Breast epithelium (tissue), 4 donors: ENCODE data around the gene SDHC. TPM values are rescaled to one million over a fixed set of nuclear protein-coding genes. Genes with fewer than 3 reads are reported as not detected.

Experiments used
- DNase-seq, 2 donors: peaks; one replicate each; pipeline ENCODE4 v3.0.0-alpha.2; 2019; ENCODE audit warnings: low spot score in 2 of 2
- H3K27ac ChIP-seq, 2 donors: fragments of 200-600 bp; sonication (generic) in 1 of 2; one replicate each; pipeline ENCODE4 v1.5.1; 2016 to 2019; ENCODE audit warnings: mild to moderate bottlenecking in 1 of 2
- H3K27me3 ChIP-seq, 2 donors: fragments of 200-600 bp; sonication (generic) in 1 of 2; one replicate each; pipeline versions ENCODE4 v1.5.1 to v1.6.0; 2017 to 2019; ENCODE audit warnings: control low read depth in 1 of 2, mild to moderate bottlenecking in 1 of 2
- H3K36me3 ChIP-seq: fragments of 200-600 bp; one replicate; pipeline ENCODE4 v1.5.1; 2019
- H3K4me1 ChIP-seq, 2 donors: fragments of 200-600 bp; sonication (generic); one replicate each; pipeline ENCODE4 v1.5.1; 2016 to 2019; ENCODE audit warnings: control low read depth in 1 of 2
- H3K4me3 ChIP-seq, 3 donors: fragments of 200-600 bp; sonication (generic); 1 replicate in 2 of 3; 2 replicates in 1 of 3; pipeline ENCODE4 v1.5.1; 2016 to 2019; ENCODE audit warnings: mild to moderate bottlenecking in 3 of 3, moderate library complexity in 2 of 3
- H3K9me3 ChIP-seq, 2 donors: fragments of 200-600 bp; sonication (generic) in 1 of 2; one replicate each; pipeline ENCODE4 v1.5.1; 2016 to 2019; ENCODE audit warnings: control low read depth in 1 of 2
- POLR2A ChIP-seq: fragments of 450-650 bp; IDR thresholded peaks from one replicate; pipeline ENCODE4 v1.6.1; 2016; ENCODE audit warnings: antibody characterized with exemption, mild to moderate bottlenecking, moderate library complexity
- POLR2AphosphoS5 ChIP-seq, 3 donors: sonication (generic); formaldehyde crosslinking; IDR thresholded peaks; one replicate each; pipeline ENCODE4 v1.6.1; 2017; ENCODE audit warnings: antibody characterized with exemption in 3 of 3
- intact Hi-C: fragments of 100-400 bp; cut with DNase I; formaldehyde crosslinking; loops from one replicate; pipeline ENCODE4 v1.15.1; 2023; ENCODE audit warnings: low total_unique reads
- total RNA-seq, 3 donors: library from RNA; depleted of rRNA; stranded (reverse); fragments of >200 nt; gene quantifications; one replicate each; pipeline ENCODE4 v1.1.0, GENCODE V29; 2016
- TF ChIP-seq, protein P1 (sequence below), 3 donors: fragments of 450-650 bp; IDR thresholded peaks; one replicate each; pipeline ENCODE4 v1.5.1; 2016 to 2017; ENCODE audit warnings: antibody characterized with exemption in 3 of 3, mild to moderate bottlenecking in 3 of 3, moderate library complexity in 3 of 3

Gene SDHC, protein sequence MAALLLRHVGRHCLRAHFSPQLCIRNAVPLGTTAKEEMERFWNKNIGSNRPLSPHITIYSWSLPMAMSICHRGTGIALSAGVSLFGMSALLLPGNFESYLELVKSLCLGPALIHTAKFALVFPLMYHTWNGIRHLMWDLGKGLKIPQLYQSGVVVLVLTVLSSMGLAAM
- total RNA-seq = 10 to 100 TPM; 18.0 to 42.4 (median 23.9) TPM

DNA sequence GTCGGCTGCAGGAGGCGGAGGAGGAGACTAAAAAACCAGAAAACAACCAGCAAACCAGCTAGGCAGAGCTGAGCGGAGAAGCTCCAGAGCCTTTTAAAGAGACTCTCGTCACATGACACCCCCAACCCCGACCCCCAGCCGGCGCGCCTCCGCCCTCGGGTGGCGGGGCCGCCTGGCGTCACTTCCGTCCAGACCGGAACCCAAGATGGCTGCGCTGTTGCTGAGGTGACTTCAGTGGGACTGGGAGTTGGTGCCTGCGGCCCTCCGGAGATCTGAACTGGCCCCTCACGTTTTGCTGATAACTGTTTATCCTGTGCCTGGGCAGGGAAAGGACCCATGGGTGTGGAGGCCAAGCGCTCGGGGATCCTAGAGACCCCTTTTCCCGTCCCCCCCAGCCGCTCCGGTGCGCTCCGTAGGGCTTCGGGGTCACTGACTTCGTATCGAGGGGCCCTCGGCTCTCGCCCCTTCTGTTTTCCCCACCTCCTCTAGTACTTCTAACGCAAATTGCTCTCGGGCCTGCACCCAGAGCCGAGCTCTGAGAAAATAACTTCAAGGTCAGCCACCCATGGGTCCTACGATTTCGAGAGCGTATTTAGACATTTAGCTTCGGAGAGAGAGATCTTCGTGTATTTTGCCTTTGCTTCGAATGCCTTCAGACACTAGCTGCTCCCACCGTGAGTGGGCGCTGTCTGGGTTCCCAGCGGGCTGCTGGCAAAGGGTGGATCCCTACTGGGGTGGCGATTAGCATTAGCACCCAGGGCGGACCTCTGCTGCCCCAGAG, at the start of gene SDHC:
SDHC (plus strand) TSS at position 181 of the 781 bp plus-strand sequence; CDS start at position 206, 25 bp downstream.
- H3K36me3 ChIP-seq = no peaks in the 10 kb centered on the region
- TF ChIP-seq POLR2AphosphoS5 (IDR thresholded peaks at IDR 0.05) = peak; percentile 87 to 96 (median 90)
- TF ChIP-seq, protein P1, sequence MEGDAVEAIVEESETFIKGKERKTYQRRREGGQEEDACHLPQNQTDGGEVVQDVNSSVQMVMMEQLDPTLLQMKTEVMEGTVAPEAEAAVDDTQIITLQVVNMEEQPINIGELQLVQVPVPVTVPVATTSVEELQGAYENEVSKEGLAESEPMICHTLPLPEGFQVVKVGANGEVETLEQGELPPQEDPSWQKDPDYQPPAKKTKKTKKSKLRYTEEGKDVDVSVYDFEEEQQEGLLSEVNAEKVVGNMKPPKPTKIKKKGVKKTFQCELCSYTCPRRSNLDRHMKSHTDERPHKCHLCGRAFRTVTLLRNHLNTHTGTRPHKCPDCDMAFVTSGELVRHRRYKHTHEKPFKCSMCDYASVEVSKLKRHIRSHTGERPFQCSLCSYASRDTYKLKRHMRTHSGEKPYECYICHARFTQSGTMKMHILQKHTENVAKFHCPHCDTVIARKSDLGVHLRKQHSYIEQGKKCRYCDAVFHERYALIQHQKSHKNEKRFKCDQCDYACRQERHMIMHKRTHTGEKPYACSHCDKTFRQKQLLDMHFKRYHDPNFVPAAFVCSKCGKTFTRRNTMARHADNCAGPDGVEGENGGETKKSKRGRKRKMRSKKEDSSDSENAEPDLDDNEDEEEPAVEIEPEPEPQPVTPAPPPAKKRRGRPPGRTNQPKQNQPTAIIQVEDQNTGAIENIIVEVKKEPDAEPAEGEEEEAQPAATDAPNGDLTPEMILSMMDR (IDR thresholded peaks at IDR 0.05) = no peak
- TF ChIP-seq POLR2A = peak; percentile 76
- intact Hi-C loops = no loop called here
- DNase-seq = peak; percentile 84 to 87
- H3K4me1 ChIP-seq = peaks cover 0 to 5% of the 10 kb centered on the region in 2 donors
- H3K4me3 ChIP-seq = peak within 1 kb of the TSS; percentile 84 to 89 (median 89)
- H3K27ac ChIP-seq = peak within 1 kb of the TSS; percentile 95 to 96
- H3K9me3 ChIP-seq = no peaks in the 10 kb centered on the region
- no peaks in the 10 kb centered on the region for H3K27me3 ChIP-seq

DNA sequence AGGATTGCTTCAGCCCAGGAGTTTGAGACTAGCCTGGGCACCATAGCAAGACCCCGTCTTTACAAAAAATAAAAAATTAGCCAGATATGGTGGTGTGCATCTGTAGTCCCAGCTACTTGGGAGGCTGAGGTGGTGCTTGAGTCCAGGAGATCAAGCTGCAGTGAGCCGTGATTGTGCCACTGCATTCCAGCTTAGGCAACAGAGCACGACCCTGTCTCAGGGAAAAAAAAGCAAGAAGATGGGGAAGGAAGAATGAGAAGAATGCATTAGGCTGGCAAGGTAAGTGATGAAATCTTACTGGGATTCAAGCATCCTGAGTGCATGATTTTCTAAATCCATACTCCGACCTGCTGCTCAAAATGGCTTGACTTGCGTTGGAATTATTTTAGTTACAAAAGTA, 48.9 kb upstream of the SDHC start:
- H3K4me1 ChIP-seq = no peaks in the 10 kb centered on the region
- no peak for TF ChIP-seq POLR2AphosphoS5 (IDR thresholded peaks at IDR 0.05)
- no peak for TF ChIP-seq POLR2A
- TF ChIP-seq, protein P1 (IDR thresholded peaks at IDR 0.05) = no peak
- peaks cover 0 to 2% of the 10 kb centered on the region in 2 donors for H3K27me3 ChIP-seq
- H3K27ac ChIP-seq = no peak overlapping the region
- H3K36me3 ChIP-seq = no peaks in the 10 kb centered on the region
- intact Hi-C loops = no loop called here
- DNase-seq = no peak
- H3K4me3 ChIP-seq = no peak overlapping the region
- no peaks in the 10 kb centered on the region for H3K9me3 ChIP-seq

DNA sequence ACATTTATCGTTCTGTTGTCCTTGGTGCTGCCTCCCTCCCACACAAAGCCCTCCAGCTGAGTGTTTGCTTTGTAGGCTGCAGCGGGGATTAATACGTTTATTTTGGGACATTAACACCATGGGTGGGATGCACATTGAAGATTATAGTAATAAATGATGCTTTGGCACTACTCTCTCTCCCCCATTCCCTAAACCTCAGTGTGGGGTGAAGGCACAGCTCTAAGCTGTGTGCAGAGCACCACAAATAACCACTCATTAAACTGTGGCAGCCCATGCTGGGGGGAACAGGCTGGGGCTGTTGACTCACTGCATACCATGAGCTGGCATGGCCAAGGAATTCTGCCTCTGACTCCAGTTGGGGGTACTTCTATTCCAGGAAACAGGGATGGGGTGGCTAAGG, 48.0 kb upstream of the SDHC start:
- Histone ChIP-seq H3K36me3 (no peaks in the 10 kb centered on the region), H3K9me3 (no peaks in the 10 kb centered on the region), H3K27ac (no peak overlapping the region), H3K4me3 (no peak overlapping the region), H3K27me3 (no peaks in the 10 kb centered on the region), H3K4me1 (no peaks in the 10 kb centered on the region)
- DNase-seq = no peak
- no peak for TF ChIP-seq POLR2AphosphoS5 (IDR thresholded peaks at IDR 0.05)
- intact Hi-C loops = no loop called here

DNA sequence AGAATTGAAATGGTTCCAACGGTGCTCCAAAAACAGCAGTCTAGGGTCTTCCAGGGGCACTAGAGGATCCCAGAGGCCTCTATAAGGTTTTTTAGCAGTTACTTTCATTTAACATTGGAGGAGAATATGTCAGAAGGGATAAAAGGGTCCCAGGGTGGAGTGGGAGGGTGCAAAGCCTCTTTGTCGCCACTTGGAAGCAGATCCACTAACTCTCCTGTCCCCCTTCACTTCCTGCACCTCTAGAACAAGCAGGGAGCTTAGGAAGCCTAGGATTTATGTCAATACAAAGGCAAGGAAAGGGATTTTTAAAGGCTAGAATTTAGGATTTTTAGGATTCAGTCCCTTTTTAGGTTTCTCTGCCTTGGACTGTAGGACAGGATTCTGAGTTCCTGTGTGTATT, 47.3 kb upstream of the SDHC start:
- Histone ChIP-seq H3K4me1 (no peaks in the 10 kb centered on the region), H3K36me3 (no peaks in the 10 kb centered on the region), H3K27ac (no peak overlapping the region), H3K4me3 (no peak overlapping the region), H3K27me3 (no peaks in the 10 kb centered on the region), H3K9me3 (no peaks in the 10 kb centered on the region)
- TF ChIP-seq POLR2AphosphoS5 (IDR thresholded peaks at IDR 0.05) (no peak), POLR2A (no peak)
- TF ChIP-seq, protein P1 (IDR thresholded peaks at IDR 0.05) = no peak
- intact Hi-C loops = no loop called here
- DNase-seq = no peak

DNA sequence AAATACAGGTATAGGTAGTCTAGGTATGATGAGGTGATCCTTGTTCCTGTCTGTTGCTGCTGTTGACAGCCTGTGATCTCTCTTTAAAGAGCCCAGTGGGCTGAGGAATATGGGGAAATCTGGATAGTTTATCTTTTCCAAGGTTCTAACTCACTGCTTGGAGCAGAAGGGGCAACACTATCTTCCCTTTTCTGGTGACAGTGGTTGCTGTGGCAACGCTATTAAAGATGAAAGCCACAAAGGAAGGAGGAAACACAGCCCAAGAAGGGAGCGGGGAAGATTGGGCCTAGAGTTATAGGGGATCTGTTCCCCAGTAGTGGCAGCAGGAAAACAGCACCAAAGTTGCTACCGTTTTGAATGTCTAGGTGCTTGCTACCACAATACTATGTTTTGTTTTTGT, 46.9 kb upstream of the SDHC start:
- TF ChIP-seq, protein P1 (IDR thresholded peaks at IDR 0.05) = no peak
- TF ChIP-seq POLR2AphosphoS5 (IDR thresholded peaks at IDR 0.05) (no peak), POLR2A (no peak)
- intact Hi-C loops = no loop called here
- H3K27me3 ChIP-seq = no peaks in the 10 kb centered on the region
- no peaks in the 10 kb centered on the region for H3K36me3 ChIP-seq
- no peak for DNase-seq
- no peaks in the 10 kb centered on the region for H3K9me3 ChIP-seq
- H3K4me1 ChIP-seq = no peaks in the 10 kb centered on the region
- no peak overlapping the region for H3K4me3 ChIP-seq
- no peak overlapping the region for H3K27ac ChIP-seq
